ENCODE results near the gene PRKCA. TPM values are rescaled to one million over a fixed set of nuclear protein-coding genes. Genes with fewer than 3 reads are reported as not detected.

The PRKCA gene
- total RNA-seq, 1 donor from 2014 or later, result 2.2 TPM

- ATAC-seq (ENCODE audit: low read depth) (no peak), DNase-seq (no peak)
- no peaks in the 10 kb centered on the region for H3K36me3 Mint-ChIP-seq (ENCODE audit: low read depth)
- ChIA-PET CTCF (no interaction called here), POLR2A (no interaction called here)
- H3K4me3 Mint-ChIP-seq, result no peak overlapping the region
- H3K27ac Mint-ChIP-seq, result no peak overlapping the region
- intact Hi-C loops (cut with micrococcal nuclease), result no loop called here
- peaks cover 18% of the 10 kb centered on the region for H3K9me3 Mint-ChIP-seq
- TF ChIP-seq, protein P1, sequence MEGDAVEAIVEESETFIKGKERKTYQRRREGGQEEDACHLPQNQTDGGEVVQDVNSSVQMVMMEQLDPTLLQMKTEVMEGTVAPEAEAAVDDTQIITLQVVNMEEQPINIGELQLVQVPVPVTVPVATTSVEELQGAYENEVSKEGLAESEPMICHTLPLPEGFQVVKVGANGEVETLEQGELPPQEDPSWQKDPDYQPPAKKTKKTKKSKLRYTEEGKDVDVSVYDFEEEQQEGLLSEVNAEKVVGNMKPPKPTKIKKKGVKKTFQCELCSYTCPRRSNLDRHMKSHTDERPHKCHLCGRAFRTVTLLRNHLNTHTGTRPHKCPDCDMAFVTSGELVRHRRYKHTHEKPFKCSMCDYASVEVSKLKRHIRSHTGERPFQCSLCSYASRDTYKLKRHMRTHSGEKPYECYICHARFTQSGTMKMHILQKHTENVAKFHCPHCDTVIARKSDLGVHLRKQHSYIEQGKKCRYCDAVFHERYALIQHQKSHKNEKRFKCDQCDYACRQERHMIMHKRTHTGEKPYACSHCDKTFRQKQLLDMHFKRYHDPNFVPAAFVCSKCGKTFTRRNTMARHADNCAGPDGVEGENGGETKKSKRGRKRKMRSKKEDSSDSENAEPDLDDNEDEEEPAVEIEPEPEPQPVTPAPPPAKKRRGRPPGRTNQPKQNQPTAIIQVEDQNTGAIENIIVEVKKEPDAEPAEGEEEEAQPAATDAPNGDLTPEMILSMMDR (IDR thresholded peaks at IDR 0.05), result no peak
- H3K27me3 Mint-ChIP-seq, result no peaks in the 10 kb centered on the region
- no peaks in the 10 kb centered on the region for H3K4me1 Mint-ChIP-seq
Observed at GRCh38 chr17:66549311-66549704, 246.9 kb downstream of the PRKCA start.

DNA sequence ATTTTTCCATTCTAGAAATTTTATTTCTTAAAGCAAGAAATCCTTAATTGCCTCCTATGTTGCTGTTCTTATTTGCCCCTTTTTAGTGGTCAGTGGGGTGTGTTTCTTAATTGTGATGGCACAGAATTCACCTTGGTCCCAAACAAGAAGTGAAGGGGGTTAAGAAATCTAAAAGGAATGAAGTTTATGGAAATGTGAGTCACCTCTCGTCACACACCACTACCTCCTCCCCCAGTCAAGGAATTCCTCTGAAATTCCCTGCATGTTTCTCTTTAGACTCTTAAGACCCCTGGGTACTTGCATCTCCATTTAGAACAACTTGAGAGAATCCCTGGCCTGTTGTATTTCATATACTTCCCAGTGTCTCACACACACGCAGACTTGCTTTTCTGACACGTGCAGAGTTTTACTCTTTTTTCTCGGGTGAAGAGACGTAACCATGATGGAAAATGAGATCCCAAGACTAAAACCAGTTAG lies 247.4 kb downstream of the PRKCA start:
- no peaks in the 10 kb centered on the region for H3K4me1 Mint-ChIP-seq
- ChIA-PET POLR2A (no interaction called here), CTCF (no interaction called here)
- H3K9me3 Mint-ChIP-seq, result peaks cover 18% of the 10 kb centered on the region
- intact Hi-C loops (cut with micrococcal nuclease), result no loop called here
- DNase-seq, result no peak
- no peak for ATAC-seq (ENCODE audit: low read depth)
- H3K27me3 Mint-ChIP-seq, result no peaks in the 10 kb centered on the region
- TF ChIP-seq, protein P1 (IDR thresholded peaks at IDR 0.05), result no peak
- no peak overlapping the region for H3K27ac Mint-ChIP-seq
- H3K36me3 Mint-ChIP-seq (ENCODE audit: low read depth), result no peaks in the 10 kb centered on the region
- H3K4me3 Mint-ChIP-seq, result no peak overlapping the region

GRCh38 chr17:66551839-66552238 lies 249.4 kb downstream of the PRKCA start:
- ChIA-PET CTCF (no interaction called here), POLR2A (no interaction called here)
- Mint-ChIP-seq H3K4me3 (no peak overlapping the region), H3K36me3 (ENCODE audit: low read depth) (no peaks in the 10 kb centered on the region), H3K27me3 (no peaks in the 10 kb centered on the region), H3K9me3 (peaks cover 3% of the 10 kb centered on the region), H3K27ac (no peak overlapping the region), H3K4me1 (no peaks in the 10 kb centered on the region)
- TF ChIP-seq, protein P1 (IDR thresholded peaks at IDR 0.05), result no peak
- no peak for ATAC-seq (ENCODE audit: low read depth)
- DNase-seq, result no peak
- intact Hi-C loops (cut with micrococcal nuclease), result no loop called here

GRCh38 chr17:66552371-66552770 lies 250.0 kb downstream of the PRKCA start:
- no peak overlapping the region for H3K27ac Mint-ChIP-seq
- H3K4me3 Mint-ChIP-seq, result no peak overlapping the region
- DNase-seq (no peak), ATAC-seq (ENCODE audit: low read depth) (no peak)
- ChIA-PET CTCF (no interaction called here), POLR2A (no interaction called here)
- no peaks in the 10 kb centered on the region for H3K36me3 Mint-ChIP-seq (ENCODE audit: low read depth)
- intact Hi-C loops (cut with micrococcal nuclease), result no loop called here
- no peaks in the 10 kb centered on the region for H3K9me3 Mint-ChIP-seq
- no peaks in the 10 kb centered on the region for H3K4me1 Mint-ChIP-seq
- TF ChIP-seq, protein P1 (IDR thresholded peaks at IDR 0.05), result no peak
- no peaks in the 10 kb centered on the region for H3K27me3 Mint-ChIP-seq

GRCh38 chr17:66555605-66556004 lies 253.2 kb downstream of the PRKCA start:
- Mint-ChIP-seq H3K4me3 (no peak overlapping the region), H3K9me3 (no peaks in the 10 kb centered on the region), H3K27ac (no peak overlapping the region), H3K36me3 (ENCODE audit: low read depth) (no peaks in the 10 kb centered on the region), H3K4me1 (no peaks in the 10 kb centered on the region), H3K27me3 (no peaks in the 10 kb centered on the region)
- no peak for DNase-seq
- TF ChIP-seq, protein P1 (IDR thresholded peaks at IDR 0.05), result no peak
- CTCF ChIA-PET, result no interaction called here
- POLR2A ChIA-PET, result no interaction called here
- intact Hi-C loops (cut with micrococcal nuclease), result no loop called here
- no peak for ATAC-seq (ENCODE audit: low read depth)
